ENCODE data around the gene WWOX. TPM values are rescaled to one million over a fixed set of nuclear protein-coding genes. Genes with fewer than 3 reads are reported as not detected.

The WWOX gene
- total and polyA plus RNA-seq, 3 donors from 2014 or later, result 20.6 to 76.7 (median 64.1) TPM

- Histone ChIP-seq H3K9me3 (no peaks in the 10 kb centered on the region), H3K36me3 (ENCODE audit: low read depth, missing control alignments) (no peaks in the 10 kb centered on the region), H3K27me3 (no peaks in the 10 kb centered on the region), H3K4me1 (no peaks in the 10 kb centered on the region), H3K4me3 (no peak overlapping the region), H3K27ac (no peak overlapping the region)
- DNase-seq, result no peak
- TF ChIP-seq POLR2A (IDR thresholded peaks at IDR 0.05), result no peak
- TF ChIP-seq, protein P1, sequence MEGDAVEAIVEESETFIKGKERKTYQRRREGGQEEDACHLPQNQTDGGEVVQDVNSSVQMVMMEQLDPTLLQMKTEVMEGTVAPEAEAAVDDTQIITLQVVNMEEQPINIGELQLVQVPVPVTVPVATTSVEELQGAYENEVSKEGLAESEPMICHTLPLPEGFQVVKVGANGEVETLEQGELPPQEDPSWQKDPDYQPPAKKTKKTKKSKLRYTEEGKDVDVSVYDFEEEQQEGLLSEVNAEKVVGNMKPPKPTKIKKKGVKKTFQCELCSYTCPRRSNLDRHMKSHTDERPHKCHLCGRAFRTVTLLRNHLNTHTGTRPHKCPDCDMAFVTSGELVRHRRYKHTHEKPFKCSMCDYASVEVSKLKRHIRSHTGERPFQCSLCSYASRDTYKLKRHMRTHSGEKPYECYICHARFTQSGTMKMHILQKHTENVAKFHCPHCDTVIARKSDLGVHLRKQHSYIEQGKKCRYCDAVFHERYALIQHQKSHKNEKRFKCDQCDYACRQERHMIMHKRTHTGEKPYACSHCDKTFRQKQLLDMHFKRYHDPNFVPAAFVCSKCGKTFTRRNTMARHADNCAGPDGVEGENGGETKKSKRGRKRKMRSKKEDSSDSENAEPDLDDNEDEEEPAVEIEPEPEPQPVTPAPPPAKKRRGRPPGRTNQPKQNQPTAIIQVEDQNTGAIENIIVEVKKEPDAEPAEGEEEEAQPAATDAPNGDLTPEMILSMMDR (IDR thresholded peaks at IDR 0.05), result no peak
- intact Hi-C loops (cut with DNase I; ENCODE audit: low total_unique reads), result no loop called here
- 94 to 98% methylated on average over 4 to 5 of the region's 5 CpGs for WGBS, 2 donors
These were observed 352.6 kb downstream of the WWOX start for GRCh38 chr16:78452025-78452555.

DNA sequence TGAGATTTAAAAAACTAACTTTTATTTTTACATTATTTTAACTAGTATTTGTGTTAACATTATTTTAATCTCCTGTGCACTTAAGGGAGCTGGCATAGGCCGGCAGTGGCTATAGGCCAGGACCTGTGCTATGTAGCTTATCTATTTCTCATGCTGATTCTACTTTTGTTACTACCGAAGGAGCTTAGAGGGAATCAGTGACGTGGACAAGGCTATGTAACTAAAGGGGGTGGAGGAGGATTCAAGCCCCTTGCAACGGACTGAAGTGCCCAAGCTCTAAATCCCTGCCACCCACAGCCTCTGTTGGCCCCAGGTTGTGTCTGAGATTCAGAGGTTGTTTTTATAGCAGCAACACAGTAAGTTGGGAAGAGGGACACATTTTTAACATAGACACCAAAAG lies 356.4 kb downstream of the WWOX start:
- intact Hi-C loops (cut with DNase I; ENCODE audit: low total_unique reads), result no loop called here
- no peak overlapping the region for H3K4me3 ChIP-seq
- no peaks in the 10 kb centered on the region for H3K36me3 ChIP-seq (ENCODE audit: low read depth, missing control alignments)
- no peak for DNase-seq
- no peak for TF ChIP-seq POLR2A (IDR thresholded peaks at IDR 0.05)
- TF ChIP-seq, protein P1 (IDR thresholded peaks at IDR 0.05), result no peak
- H3K9me3 ChIP-seq, result no peaks in the 10 kb centered on the region
- H3K27me3 ChIP-seq, result no peaks in the 10 kb centered on the region
- H3K27ac ChIP-seq, result no peak overlapping the region
- 46 to 55% methylated on average over 4 of the region's 4 CpGs for WGBS, 2 donors
- H3K4me1 ChIP-seq, result no peaks in the 10 kb centered on the region

DNA sequence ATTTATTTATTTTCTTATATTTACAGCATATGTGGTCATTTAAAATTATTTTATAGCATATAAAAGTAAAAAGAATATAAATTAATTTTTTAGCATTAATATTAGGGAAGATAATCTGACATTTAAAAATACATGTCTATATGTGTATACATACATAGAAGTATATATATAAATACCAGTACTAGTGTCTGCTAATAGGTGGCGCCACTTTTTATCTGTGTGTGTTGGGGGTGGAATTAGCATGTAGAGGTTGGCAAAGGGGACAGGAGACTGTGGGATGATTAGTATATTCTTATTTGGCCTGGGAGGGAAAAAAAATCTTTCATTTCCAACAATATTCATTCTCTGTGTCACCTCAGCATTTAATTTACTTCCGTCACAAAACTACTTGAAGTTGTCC lies 359.1 kb downstream of the WWOX start:
- 96 to 99% methylated on average over 2 of the region's 2 CpGs for WGBS, 2 donors

DNA sequence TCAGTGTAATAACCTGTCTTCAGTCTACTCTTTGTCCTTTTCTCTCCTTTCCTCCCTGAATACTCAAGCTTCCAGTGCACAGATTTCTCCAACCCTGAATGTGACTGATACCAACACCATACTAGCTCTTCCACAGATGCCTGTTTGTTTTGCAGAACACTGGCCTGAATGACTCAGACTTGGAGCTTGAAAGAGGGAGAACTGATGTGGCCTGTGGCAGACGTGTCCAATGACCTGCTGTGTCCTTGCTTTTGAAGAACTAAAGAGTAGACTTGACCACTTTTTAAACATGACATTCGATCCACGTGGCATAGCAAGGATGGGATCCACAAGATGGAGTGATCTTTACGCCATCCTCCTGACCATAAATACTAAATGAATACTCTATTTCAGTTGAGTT lies 361.0 kb downstream of the WWOX start:
- H3K4me3 ChIP-seq, result no peak overlapping the region
- H3K9me3 ChIP-seq, result no peaks in the 10 kb centered on the region
- WGBS, 2 donors, result 88 to 96% methylated on average over 4 of the region's 4 CpGs
- H3K36me3 ChIP-seq (ENCODE audit: low read depth, missing control alignments), result no peaks in the 10 kb centered on the region
- TF ChIP-seq, protein P1 (IDR thresholded peaks at IDR 0.05), result no peak
- no peak for TF ChIP-seq POLR2A (IDR thresholded peaks at IDR 0.05)
- H3K27ac ChIP-seq, result no peak overlapping the region
- no peaks in the 10 kb centered on the region for H3K4me1 ChIP-seq
- no peak for DNase-seq
- intact Hi-C loops (cut with DNase I; ENCODE audit: low total_unique reads), result no loop called here
- no peaks in the 10 kb centered on the region for H3K27me3 ChIP-seq

More for the DNA sequence above, 359.1 kb downstream of the WWOX start:
- Histone ChIP-seq H3K4me1 (no peaks in the 10 kb centered on the region), H3K27ac (no peak overlapping the region), H3K27me3 (no peaks in the 10 kb centered on the region), H3K9me3 (no peaks in the 10 kb centered on the region), H3K36me3 (ENCODE audit: low read depth, missing control alignments) (no peaks in the 10 kb centered on the region), H3K4me3 (no peak overlapping the region)
- intact Hi-C loops (cut with DNase I; ENCODE audit: low total_unique reads), result no loop called here
- DNase-seq, result no peak
- TF ChIP-seq, protein P1 (IDR thresholded peaks at IDR 0.05), result no peak
- TF ChIP-seq POLR2A (IDR thresholded peaks at IDR 0.05), result no peak

GRCh38 chr16:78461087-78461486 lies 361.6 kb downstream of the WWOX start:
- no peak for DNase-seq

More at GRCh38 chr16:78461087-78461486, 361.6 kb downstream of the WWOX start:
- WGBS, 2 donors, result 71 to 86% methylated on average over 4 of the region's 4 CpGs
- Histone ChIP-seq H3K27ac (no peak overlapping the region), H3K27me3 (no peaks in the 10 kb centered on the region), H3K36me3 (ENCODE audit: low read depth, missing control alignments) (no peaks in the 10 kb centered on the region), H3K9me3 (no peaks in the 10 kb centered on the region), H3K4me3 (no peak overlapping the region), H3K4me1 (no peaks in the 10 kb centered on the region)
- intact Hi-C loops (cut with DNase I; ENCODE audit: low total_unique reads), result no loop called here
- TF ChIP-seq POLR2A (IDR thresholded peaks at IDR 0.05), result no peak
- TF ChIP-seq, protein P1 (IDR thresholded peaks at IDR 0.05), result no peak
